Dendritic cell treated with granulocyte-macrophage colony-stimulating factor and Interleukin-4, amounts not matched to agents 40 ng/mL and 50 ng/mL, for 4 days (primary cell): ENCODE measurements around the gene SCAND1.

Experiments
- H3K27ac Mint-ChIP-seq: one replicate; pipeline ENCODE4 v1.8.0; 2022; ENCODE audit warnings: mild to moderate bottlenecking, mixed read lengths
- H3K27me3 Mint-ChIP-seq: one replicate; pipeline ENCODE4 v1.8.0; 2022; ENCODE audit warnings: mild to moderate bottlenecking, mixed read lengths
- H3K36me3 Mint-ChIP-seq: one replicate; pipeline ENCODE4 v1.8.0; 2022; ENCODE audit warnings: low read depth, mixed read lengths
- H3K4me1 Mint-ChIP-seq: one replicate; pipeline ENCODE4 v1.8.0; 2022; ENCODE audit warnings: low read depth, mixed read lengths
- H3K4me3 Mint-ChIP-seq: one replicate; pipeline ENCODE4 v1.8.0; 2022; ENCODE audit warnings: mild to moderate bottlenecking, moderate library complexity, mixed read lengths
- H3K9me3 Mint-ChIP-seq: one replicate; pipeline ENCODE4 v1.8.0; 2022; ENCODE audit warnings: mixed read lengths
- intact Hi-C: fragments of 100-400 bp; cut with micrococcal nuclease; formaldehyde crosslinking; loops from one replicate; pipeline ENCODE4 v1.15.0; 2022

The SCAND1 gene

GRCh38 chr20:35908007-35908406 is 46.3 kb downstream of the SCAND1 start:
- H3K4me1 Mint-ChIP-seq, result no peaks in the 10 kb centered on the region
- H3K27ac Mint-ChIP-seq, result no peak overlapping the region
- H3K9me3 Mint-ChIP-seq, result no peaks in the 10 kb centered on the region
- no peak overlapping the region for H3K4me3 Mint-ChIP-seq
- H3K27me3 Mint-ChIP-seq, result no peaks in the 10 kb centered on the region
- intact Hi-C loops, result no loop called here
- H3K36me3 Mint-ChIP-seq, result peaks cover 88% of the 10 kb centered on the region

GRCh38 chr20:35907017-35907701 is 47.1 kb downstream of the SCAND1 start:
- Mint-ChIP-seq H3K4me3 (no peak overlapping the region), H3K9me3 (no peaks in the 10 kb centered on the region), H3K36me3 (peaks cover 82% of the 10 kb centered on the region), H3K27ac (no peak overlapping the region), H3K27me3 (no peaks in the 10 kb centered on the region), H3K4me1 (no peaks in the 10 kb centered on the region)
- intact Hi-C loops, result no loop called here

DNA sequence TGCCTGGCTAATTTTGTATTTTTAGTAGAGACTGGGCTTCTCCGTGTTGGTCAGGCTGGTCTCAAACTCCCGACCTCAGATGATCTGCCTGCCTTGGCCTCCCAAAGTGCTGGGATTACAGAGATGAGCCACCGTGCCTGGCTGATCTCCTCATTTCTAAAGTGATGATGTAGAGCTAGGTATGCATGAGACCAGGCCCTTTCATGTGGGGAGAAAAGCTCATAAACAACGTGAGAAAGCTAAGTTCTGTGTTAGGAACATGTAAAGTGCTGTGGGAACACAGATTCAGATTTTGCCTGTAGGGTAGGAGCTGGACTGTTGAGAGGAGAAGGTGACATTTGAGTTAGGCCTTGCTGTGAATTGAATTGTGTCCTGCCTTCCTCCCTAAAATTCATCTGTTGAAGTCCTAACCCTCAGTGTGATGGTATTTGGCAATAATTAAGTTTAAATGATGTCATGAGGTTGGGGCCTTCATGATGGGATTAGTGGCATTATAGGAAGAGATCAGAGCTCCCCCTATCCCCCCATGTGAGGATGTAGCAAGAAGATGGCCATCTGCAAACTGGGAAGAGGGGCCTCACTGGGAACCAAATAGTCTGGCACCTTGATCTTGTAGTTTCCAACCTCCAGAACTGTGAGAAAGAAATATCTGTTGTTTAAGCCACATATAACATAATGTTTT is 49.2 kb downstream of the SCAND1 start:
- no peak overlapping the region for H3K27ac Mint-ChIP-seq
- H3K9me3 Mint-ChIP-seq, result no peaks in the 10 kb centered on the region
- no peak overlapping the region for H3K4me3 Mint-ChIP-seq
- peaks cover 82% of the 10 kb centered on the region for H3K36me3 Mint-ChIP-seq
- no peaks in the 10 kb centered on the region for H3K27me3 Mint-ChIP-seq
- intact Hi-C loops, result no loop called here
- H3K4me1 Mint-ChIP-seq, result peaks cover 5% of the 10 kb centered on the region

DNA sequence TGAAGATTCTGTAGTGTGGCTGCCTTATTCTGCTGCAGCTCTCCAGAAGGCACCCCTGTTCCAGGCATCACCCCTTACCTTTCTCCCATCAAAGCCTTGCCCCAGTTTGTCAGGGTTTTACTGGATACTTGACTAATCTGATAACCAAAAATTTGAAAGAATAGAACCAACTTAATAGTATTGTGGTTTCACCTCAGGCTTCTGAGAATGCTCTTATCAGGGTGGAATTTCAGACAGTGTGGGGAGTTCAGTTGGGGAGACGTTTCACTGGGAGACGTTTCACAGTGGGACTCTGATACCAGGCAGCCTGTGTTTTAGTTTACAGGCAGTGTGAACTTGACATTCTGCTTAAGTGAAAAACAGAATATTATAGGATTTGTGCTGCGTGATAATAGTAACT is 50.5 kb downstream of the SCAND1 start:
- peaks cover 5% of the 10 kb centered on the region for H3K4me1 Mint-ChIP-seq
- H3K9me3 Mint-ChIP-seq, result no peaks in the 10 kb centered on the region
- no peak overlapping the region for H3K27ac Mint-ChIP-seq
- H3K4me3 Mint-ChIP-seq, result no peak overlapping the region
- intact Hi-C loops, result no loop called here
- H3K27me3 Mint-ChIP-seq, result no peaks in the 10 kb centered on the region
- H3K36me3 Mint-ChIP-seq, result peaks cover 84% of the 10 kb centered on the region
